ENCODE data around the gene KSR2.

KSR2 gene

GRCh38 chr12:117968826-117969659 is at the start of gene KSR2:
KSR2 (minus strand) TSS chr12:117968990; CDS start chr12:117968255, 735 bp downstream.
- H3K27me3 ChIP-seq: peaks cover 77% of the 10 kb centered on the region
- no peak for TF ChIP-seq CTCF (IDR thresholded peaks at IDR 0.05)
- no peaks in the 10 kb centered on the region for H3K4me1 ChIP-seq (ENCODE audit: control insufficient read depth in 1 of 2, insufficient read depth in 1 of 2, low read depth in 1 of 2, low read length in 1 of 2)
- H3K9me3 ChIP-seq: no peaks in the 10 kb centered on the region
- no peaks in the 10 kb centered on the region for H3K36me3 ChIP-seq
- H3K4me3 ChIP-seq (ENCODE audit: low read depth in 1 of 2, low read length in 1 of 2): no peak within 1 kb of the TSS
- H3K27ac ChIP-seq: no peak within 1 kb of the TSS

GRCh38 chr12:118017926-118018325 is 49.1 kb upstream of the KSR2 start:
- H3K27me3 ChIP-seq: peaks cover 11% of the 10 kb centered on the region
- peaks cover 11 to 14% of the 10 kb centered on the region in 2 experiments for H3K4me1 ChIP-seq (ENCODE audit: control insufficient read depth in 1 of 2, insufficient read depth in 1 of 2, low read depth in 1 of 2, low read length in 1 of 2)
- H3K36me3 ChIP-seq: peaks cover 25% of the 10 kb centered on the region
- H3K4me3 ChIP-seq (ENCODE audit: low read depth in 1 of 2, low read length in 1 of 2): no peak overlapping the region
- TF ChIP-seq CTCF (IDR thresholded peaks at IDR 0.05): no peak
- H3K27ac ChIP-seq: no peak overlapping the region
- no peaks in the 10 kb centered on the region for H3K9me3 ChIP-seq

- H3K9me3 ChIP-seq: no peaks in the 10 kb centered on the region
- peak within 1 kb of the TSS; percentile 82 to 95 for H3K4me3 ChIP-seq (ENCODE audit: low read depth in 1 of 2, low read length in 1 of 2)
- H3K27ac ChIP-seq: peak within 1 kb of the TSS; percentile 35
- TF ChIP-seq CTCF (IDR thresholded peaks at IDR 0.05): peak; percentile 18
- H3K36me3 ChIP-seq: peaks cover 20% of the 10 kb centered on the region
- peaks cover 11 to 14% of the 10 kb centered on the region in 2 experiments for H3K4me1 ChIP-seq (ENCODE audit: control insufficient read depth in 1 of 2, insufficient read depth in 1 of 2, low read depth in 1 of 2, low read length in 1 of 2)
- peaks cover 11% of the 10 kb centered on the region for H3K27me3 ChIP-seq
These were observed 47.9 kb upstream of the KSR2 start, which contains the start of gene RFC5 for GRCh38 chr12:118016424-118017264. RFC5 (plus strand) TSS chr12:118016703; CDS start chr12:118016828, 125 bp downstream.

DNA sequence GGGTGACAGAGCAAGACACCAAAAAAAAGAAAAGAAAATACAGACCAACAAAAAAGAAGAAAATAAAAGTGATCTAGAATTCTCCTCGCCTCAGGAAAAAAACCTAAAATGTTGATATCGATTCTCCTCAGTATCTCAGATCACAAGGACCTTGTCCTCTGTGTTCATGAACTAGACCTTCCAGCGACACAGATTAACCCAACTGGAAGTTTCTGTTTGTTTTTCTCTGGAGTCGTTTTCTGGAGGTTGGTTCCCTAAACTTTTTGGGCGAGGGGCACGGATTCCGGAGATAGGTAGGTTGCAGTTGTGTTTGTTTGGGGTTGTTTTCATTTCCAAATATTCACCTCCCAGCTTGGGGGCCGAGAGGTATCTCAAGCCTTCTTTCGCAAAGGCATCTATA is 47.2 kb upstream of the KSR2 start:
- no peak for TF ChIP-seq CTCF (IDR thresholded peaks at IDR 0.05)
- peaks cover 11% of the 10 kb centered on the region for H3K27me3 ChIP-seq
- H3K36me3 ChIP-seq: peaks cover 20% of the 10 kb centered on the region
- H3K4me3 ChIP-seq (ENCODE audit: low read depth in 1 of 2, low read length in 1 of 2): peak overlapping the region; percentile 82 to 95
- no peak overlapping the region for H3K27ac ChIP-seq
- H3K9me3 ChIP-seq: no peaks in the 10 kb centered on the region
- H3K4me1 ChIP-seq (ENCODE audit: control insufficient read depth in 1 of 2, insufficient read depth in 1 of 2, low read depth in 1 of 2, low read length in 1 of 2): peaks cover 11 to 14% of the 10 kb centered on the region in 2 experiments

- H3K9me3 ChIP-seq: no peaks in the 10 kb centered on the region
- TF ChIP-seq CTCF (IDR thresholded peaks at IDR 0.05): no peak
- H3K27me3 ChIP-seq: peaks cover 11% of the 10 kb centered on the region
- H3K4me1 ChIP-seq (ENCODE audit: control insufficient read depth in 1 of 2, insufficient read depth in 1 of 2, low read depth in 1 of 2, low read length in 1 of 2): peaks cover 11 to 14% of the 10 kb centered on the region in 2 experiments
- no peak overlapping the region for H3K4me3 ChIP-seq (ENCODE audit: low read depth in 1 of 2, low read length in 1 of 2)
- no peak overlapping the region for H3K27ac ChIP-seq
- H3K36me3 ChIP-seq: peaks cover 15% of the 10 kb centered on the region
These were observed 46.5 kb upstream of the KSR2 start for GRCh38 chr12:118015306-118015705.

All from neutrophil (primary cell).